ENCODE data around the gene FSD1L.

- TF ChIP-seq CTCF (IDR thresholded peaks at IDR 0.05) (peak in 1 of 4 experiments; percentile 25), POLR2A (IDR thresholded peaks at IDR 0.05) (no peak)
These were observed 27.5 kb downstream of the FSD1L start for GRCh38 chr9:105475302-105475701.
